KOPT-K1 (cell line): ENCODE results near the gene ARMC7.
"Not testable (repeated sequence)": the region's sequence is repeated elsewhere in the genome, so short reads cannot be mapped to it uniquely, and the experiment has no call there.

ENCODE experiments used
- H3K27ac ChIP-seq: fragments of 200-600 bp; sonication (generic); 2 replicates; pipeline ENCODE4 v1.5.1; 2016; ENCODE audit warnings: antibody characterized with exemption, mild to moderate bottlenecking, low read depth, low read length; ENCODE audit not compliant: poor library complexity, severe bottlenecking
- H3K36me3 ChIP-seq: fragments of 200-600 bp; sonication (generic); 2 replicates; pipeline ENCODE4 v1.5.1; 2017; ENCODE audit warnings: antibody characterized with exemption, mild to moderate bottlenecking, low read length, moderate library complexity; ENCODE audit not compliant: insufficient read depth
- H3K9me3 ChIP-seq: fragments of 200-600 bp; sonication (generic); 2 replicates; pipeline ENCODE4 v1.5.1; 2017; ENCODE audit warnings: antibody characterized with exemption, low read length, mild to moderate bottlenecking; ENCODE audit not compliant: insufficient read depth, poor library complexity, severe bottlenecking

Gene ARMC7

DNA sequence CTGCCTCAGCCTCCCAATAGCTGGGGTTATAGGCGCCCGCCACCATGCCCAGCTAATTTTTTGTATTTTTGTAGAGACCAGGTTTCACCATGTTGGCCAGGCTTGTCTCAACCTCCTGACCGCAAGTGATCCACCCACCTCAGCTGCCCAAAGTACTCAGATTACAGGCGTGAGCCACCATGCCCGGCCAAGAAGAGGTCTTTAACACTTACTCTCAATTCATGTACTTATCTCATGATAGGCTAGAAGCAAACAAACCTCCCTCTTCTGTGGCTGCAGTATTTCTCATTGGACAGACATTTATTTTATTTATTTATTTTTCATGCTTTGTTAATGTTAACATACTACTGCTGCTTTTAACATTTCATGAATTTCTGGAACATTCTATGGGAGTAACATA, 28.8 kb downstream of the ARMC7 start:
- Histone ChIP-seq H3K27ac (no peak overlapping the region), H3K9me3 (no peaks in the 10 kb centered on the region), H3K36me3 (peaks cover 94% of the 10 kb centered on the region)

DNA sequence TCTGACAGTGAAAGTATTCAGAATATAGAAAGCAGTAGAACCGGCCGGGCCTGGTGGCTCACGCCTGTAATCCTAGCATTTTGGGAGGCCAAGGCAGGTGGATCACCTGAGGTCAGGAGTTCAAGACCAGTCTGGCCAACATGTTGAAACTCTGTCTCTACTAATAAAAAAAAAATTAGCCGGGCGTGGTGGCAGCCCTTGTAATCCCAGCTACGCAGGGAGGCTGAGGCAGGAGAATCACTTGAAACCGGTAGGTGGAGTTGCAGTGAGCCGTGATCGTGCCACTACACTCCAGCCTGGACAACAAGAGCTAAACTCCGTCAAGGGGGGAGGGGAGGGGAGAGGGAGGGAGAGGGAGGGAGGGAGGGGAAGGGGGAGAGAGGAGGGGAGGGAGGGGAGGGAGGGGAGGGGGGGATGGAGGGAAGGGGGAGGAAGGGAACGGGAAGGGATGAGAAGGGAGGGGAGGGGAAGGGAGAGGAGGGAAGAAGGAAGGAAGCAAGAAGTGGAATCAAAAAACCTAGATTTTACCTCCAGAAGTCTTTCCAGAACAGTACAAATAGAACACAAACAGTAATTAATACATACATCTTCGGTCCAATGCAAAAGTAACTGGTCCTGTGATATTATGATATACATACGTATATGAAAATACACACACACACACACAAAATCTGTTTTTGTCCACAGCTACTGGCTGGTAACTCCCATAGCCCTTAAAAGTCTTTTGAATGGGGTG, 32.6 kb downstream of the ARMC7 start:
- H3K36me3 ChIP-seq: peaks cover 98% of the 10 kb centered on the region
- H3K9me3 ChIP-seq: no peaks in the 10 kb centered on the region
- peak overlapping the region; percentile 50 for H3K27ac ChIP-seq

DNA sequence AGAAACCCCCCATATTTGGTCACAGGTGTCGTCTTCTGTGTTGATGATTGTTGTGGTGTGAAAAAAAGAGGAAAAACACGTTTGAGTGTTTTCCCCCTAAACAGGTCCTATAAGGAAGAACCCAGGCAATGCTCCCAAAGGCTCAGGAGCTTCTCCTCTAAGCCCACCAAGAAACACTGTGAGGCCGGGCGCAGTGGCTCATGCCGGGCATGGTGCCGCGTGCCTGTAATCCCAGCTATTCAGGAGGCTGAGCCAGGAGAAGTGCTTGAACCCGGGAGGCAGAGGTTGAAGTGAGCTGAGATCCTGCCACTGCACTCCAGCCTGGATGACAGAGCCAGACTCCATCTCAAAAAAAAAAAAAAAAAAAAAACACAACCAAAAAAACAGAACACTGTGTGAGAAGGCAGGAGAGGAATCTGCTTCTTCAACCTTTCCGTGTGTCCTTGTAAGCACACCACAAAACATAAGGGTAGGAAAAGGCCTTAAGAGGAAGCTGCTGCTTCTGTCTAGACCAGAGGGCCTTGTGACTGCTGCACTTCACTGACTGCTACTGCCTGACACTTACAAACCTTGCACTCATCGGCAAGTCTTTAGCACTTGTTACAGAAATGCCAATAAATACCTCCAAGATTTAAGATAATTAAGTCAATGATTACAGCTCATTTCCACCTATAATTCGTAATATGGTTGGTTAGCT, 35.2 kb downstream of the ARMC7 start:
- Histone ChIP-seq H3K9me3 (no peaks in the 10 kb centered on the region), H3K27ac (no peak overlapping the region), H3K36me3 (peaks cover 96% of the 10 kb centered on the region)

DNA sequence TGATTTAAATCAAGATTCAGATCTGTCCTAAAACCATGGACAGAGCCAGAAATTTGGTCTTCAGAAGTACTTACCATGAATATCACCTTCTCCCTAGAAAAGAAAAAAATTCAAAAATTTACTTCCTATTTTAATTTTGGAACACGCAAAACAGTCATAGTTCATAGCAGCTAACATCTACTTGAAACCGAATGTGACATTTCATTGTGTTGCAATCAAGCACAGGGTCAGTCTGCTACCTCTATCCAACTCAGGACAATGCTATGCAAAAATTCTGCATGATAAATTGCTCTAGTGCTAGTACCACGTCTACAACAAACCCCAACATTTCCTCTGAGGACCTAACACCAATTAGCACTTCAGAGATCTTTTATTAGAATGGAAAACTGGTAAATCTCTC, 36.8 kb downstream of the ARMC7 start:
- Histone ChIP-seq H3K27ac (no peak overlapping the region), H3K36me3 (peaks cover 86% of the 10 kb centered on the region)

DNA sequence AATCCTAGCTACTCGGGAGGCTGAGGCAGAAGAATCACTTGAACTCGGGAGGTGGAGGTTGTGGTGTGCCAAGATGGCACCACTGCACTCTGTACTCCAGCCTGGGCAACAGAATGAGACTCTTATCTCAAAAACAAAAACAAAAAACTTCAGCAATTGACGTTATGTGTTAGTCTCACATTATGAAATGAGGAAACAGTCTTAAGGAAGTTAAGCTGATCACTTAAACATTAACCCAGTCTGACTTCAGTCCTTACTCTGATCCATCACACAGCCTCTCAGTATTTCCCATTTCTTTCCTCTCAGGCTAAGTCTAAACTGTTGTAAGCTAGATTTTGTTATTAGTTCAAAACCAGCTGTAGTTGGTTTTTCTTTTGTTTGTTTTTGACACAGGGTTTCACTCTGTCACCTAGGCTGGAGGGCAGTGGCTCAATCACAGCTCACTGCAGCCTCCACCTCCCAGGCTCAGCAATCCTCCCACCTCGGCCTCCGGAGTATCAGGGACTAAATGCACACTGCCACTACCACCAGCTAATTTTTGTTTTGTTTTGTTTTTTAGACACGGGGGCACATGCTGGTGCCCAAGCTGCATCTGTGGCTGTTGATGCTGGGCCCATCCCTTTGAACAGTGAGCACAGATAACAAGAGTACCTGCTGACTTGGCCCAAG, 38.2 kb downstream of the ARMC7 start:
- Histone ChIP-seq H3K9me3 (no peaks in the 10 kb centered on the region), H3K36me3 (peaks cover 78% of the 10 kb centered on the region), H3K27ac (no peak overlapping the region)

More for the DNA sequence above, 36.8 kb downstream of the ARMC7 start:
- no peaks in the 10 kb centered on the region for H3K9me3 ChIP-seq

DNA sequence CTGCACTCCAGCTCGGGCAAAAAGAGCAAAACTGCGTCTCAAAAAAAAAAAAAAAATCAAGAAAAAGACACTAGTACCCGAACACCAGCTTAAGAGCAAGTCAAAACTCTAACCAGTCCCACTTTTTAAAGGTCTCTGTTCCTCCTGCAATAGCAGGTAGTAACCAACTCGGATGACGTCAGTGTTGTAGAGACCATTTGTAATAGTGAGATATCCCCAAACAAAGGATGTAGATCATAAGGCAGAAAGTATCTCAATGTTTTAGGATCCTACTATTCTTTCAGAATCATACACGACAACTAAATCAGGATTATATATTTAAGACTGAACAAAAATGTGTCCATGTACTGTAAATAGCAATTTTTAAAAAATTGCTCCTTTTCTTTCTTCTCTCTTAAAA, 42.2 kb downstream of the ARMC7 start:
- H3K9me3 ChIP-seq: no peaks in the 10 kb centered on the region
- peak overlapping the region; percentile 93 for H3K27ac ChIP-seq
- H3K36me3 ChIP-seq: peaks cover 42% of the 10 kb centered on the region

DNA sequence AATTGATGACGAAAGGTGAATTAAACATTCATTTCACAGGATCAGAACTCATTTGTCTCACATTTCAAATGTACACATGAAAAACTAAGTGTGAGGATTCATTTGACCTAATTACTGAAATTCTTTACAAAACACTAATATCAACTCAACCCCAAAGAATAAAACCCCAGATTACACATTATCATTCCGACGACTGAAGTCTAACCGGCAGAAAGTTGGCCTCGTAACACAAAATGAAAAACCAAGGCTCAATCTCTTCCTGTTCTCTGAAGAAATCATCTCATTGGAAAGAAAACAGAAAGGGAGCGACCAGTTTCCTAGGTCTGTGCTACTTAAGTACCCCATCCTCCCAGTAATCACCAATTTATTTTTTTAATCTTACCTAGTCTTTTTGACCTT, 42.8 kb downstream of the ARMC7 start:
- peak overlapping the region; percentile 93 for H3K27ac ChIP-seq
- no peaks in the 10 kb centered on the region for H3K9me3 ChIP-seq

DNA sequence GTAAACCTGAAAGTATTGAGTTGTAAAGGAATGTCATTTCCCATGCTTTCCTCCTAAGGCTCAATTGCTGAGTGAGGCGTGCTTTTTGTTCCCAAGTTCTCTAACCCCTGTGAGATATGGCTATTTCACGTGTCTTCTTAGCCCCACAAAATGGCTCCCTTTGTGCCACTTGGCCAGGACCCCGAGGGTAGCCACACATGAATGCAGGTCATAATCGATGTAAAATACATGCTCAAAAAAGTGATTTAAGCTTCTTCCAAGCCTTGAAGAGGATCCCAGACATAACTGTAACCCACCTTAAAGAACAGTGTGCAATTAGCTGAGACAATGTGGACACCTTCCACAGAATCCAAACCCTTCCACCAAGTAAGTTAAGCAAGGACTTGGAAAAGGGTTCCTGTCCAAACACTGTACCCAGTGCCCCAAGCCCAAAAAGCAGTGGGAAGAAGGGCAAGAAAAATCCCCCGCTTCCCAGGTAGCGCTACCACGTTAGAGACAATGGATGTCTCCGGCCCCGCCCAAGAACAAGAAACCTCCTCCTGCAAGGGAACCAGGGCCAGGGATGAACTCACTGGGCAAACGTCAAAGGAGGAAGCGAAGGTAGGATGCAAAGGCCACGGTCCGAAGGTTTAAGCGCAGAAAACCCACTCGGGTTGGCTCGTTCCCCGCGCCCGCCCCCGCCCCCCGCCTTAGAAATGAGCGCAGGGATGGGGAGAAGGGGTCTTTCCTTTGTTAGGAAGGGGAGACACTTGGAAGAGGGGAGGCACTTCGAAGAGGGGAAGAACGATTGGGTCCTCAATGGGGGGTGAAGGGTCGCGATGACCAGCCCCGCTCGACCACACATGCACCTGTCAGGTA, 43.4 kb downstream of the ARMC7 start:
- Histone ChIP-seq H3K27ac (peak overlapping the region; percentile 93), H3K36me3 (peaks cover 42% of the 10 kb centered on the region), H3K9me3 (no peaks in the 10 kb centered on the region)

More for the DNA sequence above, 42.8 kb downstream of the ARMC7 start:
- H3K36me3 ChIP-seq: peaks cover 42% of the 10 kb centered on the region

DNA sequence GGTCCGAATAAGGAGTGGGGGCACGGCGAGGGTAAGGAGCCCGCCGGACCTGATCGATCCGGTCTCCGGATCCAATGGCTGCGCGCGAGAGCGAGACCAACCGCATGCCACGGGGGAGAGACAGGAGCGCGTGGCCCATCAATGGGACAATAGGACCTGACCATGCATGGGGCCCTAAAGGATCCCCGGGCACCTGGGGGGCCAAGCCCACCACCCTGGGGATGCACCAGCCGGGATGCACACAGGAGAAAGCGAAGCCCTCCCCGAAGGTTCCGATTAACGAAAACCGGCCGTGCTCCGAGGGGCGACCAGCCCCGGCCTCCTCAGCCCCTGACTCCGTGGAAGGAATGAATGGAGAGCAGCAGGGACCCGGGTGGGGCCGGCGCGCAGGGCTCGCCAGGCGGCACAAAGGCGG, 44.0 kb downstream of the ARMC7 start:
- H3K27ac ChIP-seq: peak overlapping the region; percentile 93
- H3K36me3 ChIP-seq: peaks cover 42% of the 10 kb centered on the region
- H3K9me3 ChIP-seq: no peaks in the 10 kb centered on the region

DNA sequence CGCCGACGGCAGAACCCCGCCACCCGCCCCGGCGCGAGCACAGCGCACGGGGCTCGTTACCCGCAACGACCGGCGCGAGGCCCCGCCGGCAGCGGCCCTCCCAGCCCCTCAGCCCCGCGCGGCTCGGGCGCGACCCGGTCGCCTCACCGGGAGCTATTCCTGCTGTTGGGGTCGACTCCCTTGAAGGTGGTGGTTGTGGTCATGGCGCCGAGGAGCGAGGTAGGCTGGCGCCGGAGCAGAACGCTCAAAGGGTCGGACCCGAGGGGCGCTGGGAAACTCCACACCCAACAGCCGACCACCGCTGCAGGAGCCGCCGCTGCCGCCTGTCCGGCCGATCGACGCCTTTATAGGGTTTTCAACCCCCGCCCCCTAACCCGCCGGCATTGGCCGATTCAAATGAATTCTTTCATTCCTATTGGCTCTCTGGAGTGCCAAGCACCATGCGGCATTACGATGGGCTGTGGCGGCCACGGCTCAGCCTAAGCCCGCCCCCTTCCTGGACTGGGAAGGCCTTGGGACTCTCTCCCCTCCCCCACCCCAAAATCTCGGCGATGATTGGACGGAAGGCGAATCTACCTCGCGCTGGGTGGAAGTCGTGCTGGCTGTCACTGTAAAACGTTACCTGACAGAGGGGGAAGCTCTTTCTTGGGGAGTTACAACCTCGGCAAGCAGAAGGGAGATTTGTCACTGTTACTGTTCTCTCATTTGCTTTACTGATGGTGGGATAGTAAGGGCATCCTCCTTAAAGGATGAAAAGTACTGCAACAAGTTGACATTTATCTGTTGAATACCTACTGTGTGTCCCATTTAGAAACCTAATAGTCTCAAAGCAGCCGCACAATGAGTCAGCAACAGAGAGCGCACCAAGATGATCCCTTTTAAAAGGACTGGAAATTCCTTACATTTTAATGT, 44.7 kb downstream of the ARMC7 start, which contains the start of gene JPT1:
Gene JPT1, minus strand, starts transcription at position 318 of the 912 bp plus-strand sequence. Its CDS starts 115 bp downstream, at position 203.
- Histone ChIP-seq H3K36me3 (peaks cover 44% of the 10 kb centered on the region), H3K9me3 (no peaks in the 10 kb centered on the region)

DNA sequence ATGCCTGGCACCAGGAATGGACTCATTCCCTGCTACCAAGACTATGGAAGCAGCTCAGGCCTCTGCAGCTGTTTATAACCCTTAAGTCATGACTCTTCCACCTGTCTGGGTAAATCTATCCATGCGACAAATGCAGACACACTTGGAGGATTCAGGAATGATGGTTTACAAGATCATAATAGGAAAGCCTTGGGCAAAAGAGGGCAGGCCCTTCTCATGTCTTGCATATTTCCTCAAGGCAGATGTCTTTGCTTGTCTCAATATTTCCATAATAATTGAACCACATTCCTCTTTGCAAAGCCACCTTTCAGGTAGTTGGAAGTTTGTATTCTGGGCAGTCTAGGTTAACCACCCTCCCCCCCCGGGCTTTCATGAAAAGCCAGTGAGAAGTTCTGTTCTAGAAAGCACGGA, 45.4 kb downstream of the ARMC7 start:
- peaks cover 45% of the 10 kb centered on the region for H3K36me3 ChIP-seq
- no peaks in the 10 kb centered on the region for H3K9me3 ChIP-seq
- H3K27ac ChIP-seq: peak overlapping the region; percentile 93

More for the DNA sequence above, 44.7 kb downstream of the ARMC7 start, which contains the start of gene JPT1:
- peak within 1 kb of the TSS; percentile 93 for H3K27ac ChIP-seq

DNA sequence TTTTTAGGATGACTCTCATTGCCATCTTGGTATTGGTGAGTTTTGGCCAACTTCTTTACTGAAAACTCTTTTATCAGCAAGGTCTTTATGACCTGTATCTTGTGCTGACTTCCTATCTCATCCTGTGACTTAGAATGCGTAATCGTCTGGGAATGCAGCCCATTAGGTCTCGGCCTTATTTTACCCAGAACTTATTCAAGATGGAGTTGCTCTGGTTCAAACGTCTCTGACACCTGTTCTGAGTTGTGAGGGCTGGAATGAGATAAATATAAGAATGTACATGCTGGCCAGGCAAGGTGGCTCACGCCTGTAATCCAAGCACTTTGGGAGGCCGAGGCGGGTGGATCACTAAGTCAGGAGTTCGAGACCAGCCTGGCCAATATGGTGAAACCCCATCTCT, 48.7 kb downstream of the ARMC7 start:
- H3K27ac ChIP-seq, H3K9me3 ChIP-seq: not testable (repeated sequence)
- peaks cover 63% of the 10 kb centered on the region for H3K36me3 ChIP-seq

DNA sequence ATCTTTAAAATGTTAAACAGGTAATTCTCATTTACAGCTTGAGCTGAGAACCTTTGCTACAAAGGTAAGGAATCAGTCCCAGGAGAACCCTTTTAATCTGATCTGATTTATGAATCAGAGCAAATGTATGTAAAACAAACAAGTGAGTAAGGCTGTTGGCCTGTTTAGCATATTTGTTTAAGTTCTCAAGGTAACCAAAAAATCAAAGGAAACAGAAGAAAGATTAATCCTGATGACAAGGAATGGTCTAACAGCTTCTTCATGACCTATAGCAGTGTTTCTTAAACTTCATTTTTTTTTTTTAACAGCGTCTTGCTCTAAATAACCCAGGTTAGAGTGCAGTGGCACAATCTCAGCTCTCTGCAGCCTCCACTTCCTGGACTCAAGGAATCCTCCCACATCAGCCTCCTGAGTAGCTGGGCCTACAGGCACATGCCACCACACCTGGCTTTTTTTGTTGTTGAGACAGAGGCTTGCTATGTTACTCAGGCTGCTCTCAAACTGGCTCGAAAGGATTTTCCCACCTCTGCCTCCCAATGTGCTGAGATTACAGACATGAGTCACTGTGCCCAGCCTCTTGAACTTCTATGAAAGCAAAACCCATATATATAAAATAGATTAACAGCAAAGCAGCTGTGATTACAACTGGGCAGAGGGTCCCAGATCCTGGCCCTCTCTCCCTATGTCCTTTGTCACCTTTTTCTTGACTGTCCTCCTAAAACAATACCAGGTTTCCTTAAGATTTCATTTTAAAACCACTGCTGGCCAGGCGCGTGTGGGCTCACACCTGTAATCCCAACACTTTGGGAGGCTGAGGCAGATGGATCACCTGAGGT, 49.6 kb downstream of the ARMC7 start:
- H3K27ac ChIP-seq: no peak overlapping the region
- H3K36me3 ChIP-seq: peaks cover 72% of the 10 kb centered on the region
- no peaks in the 10 kb centered on the region for H3K9me3 ChIP-seq
